Activated CD4-positive, alpha-beta T cell treated with anti-CD3 and anti-CD28 coated beads, Interleukin-10, Interleukin-2, amounts not matched to agents 100 ng/mL and 50 ng/mL, durations not matched to agents 16 hours and 8 hours (primary cell): ENCODE data around the gene CRTC1.

Experiments
- DNase-seq: peaks from one replicate; pipeline ENCODE4 v3.0.0-alpha.2; 2020

The CRTC1 gene

DNA sequence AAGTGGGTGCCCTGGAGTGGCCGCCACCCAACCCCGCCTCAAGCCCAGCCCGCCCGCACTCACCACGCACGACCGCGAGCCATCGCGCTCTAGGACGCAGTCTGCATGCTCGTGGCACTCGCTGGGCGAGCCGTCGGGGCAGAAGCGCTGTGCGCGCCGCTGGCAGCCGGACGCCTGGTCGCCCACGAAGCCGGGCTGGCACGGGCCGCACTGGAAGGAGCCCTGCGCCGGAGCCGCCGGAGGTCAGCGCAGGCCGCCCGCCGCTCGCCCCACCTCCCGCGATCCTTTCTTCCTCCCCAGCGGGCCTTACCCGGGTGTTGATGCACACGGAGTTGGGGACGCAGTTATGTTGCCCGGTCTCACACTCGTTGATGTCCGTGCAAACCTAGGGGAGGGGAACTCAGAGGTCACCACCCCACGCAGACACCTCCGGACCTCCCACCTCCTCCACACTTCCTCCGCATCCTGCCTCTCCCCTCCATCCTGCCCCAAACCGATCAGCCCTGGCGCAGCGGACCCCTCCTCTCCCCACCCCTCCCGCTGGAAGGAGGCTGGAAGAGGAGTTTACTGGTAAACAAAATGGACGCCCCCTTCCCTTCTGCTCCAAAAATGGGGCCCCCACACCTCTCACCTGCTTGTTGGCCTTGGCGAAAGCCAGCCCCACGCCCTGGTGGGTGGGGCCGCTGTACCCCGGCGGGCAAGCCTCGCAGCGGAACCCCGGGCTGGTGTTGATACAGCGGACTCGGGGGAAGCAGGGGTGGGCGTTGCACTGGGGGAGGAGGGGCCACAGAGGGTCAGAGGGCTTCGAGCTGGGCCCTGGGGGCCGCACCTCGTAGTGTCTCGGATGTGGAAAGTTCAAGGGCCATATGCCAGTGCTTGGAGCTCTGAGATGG lies 105.3 kb downstream of the CRTC1 start:
- no peak for DNase-seq

DNA sequence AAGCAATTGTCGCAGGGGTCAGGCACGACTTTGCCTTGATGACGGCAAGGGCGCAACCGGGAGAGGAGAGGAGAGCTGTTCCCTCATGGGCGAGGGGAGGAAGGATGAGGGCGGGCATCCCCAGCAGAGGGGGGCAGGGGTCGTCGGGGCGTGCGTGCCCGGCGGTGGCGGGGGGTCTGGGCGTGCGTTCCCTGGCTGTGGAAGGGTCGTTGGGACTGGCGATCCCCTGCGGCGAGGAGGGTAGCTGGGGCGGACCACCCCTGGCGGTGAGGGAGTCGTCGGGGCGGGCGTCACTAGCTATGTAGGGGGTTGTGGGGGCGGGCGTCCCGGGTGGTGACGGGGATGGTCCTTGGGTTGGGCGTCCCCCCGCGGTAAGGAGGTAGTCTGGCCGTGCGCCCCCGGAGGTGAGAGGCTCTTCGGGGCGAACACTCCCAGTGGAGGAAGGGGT lies 106.0 kb downstream of the CRTC1 start:
- no peak for DNase-seq

DNA sequence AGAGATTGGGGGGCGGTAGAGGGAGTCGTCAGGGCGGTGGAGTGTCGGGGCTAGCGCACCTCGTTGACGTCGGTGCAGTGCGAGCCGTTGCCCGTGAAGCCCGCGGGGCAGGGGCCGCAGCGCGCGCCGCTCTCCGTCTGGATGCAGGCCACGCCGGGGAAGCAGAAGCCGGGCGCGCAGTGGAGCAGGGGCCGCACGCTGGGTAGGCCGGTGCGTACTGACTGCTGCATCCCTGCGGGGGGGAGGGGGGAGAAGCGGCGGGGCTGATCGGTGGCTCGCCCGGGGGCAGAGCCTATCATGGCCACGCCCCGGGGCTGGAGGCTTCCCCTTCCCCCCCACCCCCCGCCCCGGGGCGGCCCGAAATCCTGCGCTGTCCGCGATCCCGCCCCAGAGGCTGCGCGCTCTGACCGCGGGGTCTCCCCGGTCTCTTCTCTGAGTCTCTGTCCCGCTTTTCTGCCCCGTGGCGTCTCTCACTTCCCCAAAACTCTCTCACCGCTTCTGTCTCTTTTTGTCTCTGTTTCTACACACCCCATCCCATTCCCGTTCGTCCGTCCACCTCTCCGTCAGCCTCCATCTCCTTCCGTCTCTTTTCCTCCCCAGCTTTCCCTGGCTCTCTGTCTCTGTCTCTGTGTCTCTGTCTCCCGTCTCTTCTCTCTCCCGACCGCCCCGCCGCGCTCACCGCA lies 106.5 kb downstream of the CRTC1 start:
- DNase-seq = no peak

DNA sequence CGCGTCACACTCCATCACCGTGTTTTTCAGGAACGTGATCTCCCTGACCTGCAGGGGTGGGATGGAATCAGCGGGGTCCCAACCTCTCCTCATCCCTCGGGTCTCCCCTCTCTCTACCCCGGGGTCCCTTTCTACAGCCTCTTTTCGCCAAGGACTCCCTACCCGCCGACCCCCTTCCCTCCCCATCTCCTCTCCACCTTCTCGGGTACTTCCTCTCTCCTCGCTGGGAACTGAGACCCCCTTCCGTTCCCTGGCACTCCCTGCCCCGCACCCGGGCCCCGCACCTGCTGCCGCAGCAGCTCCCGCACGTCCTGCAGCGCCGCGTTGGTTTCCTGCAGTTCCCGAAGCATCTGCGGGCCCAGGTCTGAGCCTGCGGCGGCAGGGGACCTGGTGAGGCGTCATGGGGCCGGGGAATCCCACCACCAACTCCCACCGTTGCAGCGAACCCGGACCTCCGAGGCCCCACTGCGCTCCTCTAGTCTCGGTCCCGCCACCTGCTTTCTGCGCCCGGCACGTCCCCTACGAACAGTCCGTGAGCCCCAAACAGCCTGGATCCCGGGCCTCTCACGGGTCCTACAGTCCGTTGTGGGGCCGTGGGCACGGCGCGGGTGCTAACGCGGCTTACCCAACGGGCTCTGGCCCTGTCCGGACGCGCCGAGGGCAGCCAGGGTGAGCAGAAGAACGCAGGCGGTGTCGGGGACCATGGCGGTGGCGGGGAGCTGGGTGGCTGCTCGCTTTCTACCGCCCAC lies 107.3 kb downstream of the CRTC1 start, which contains the start of gene COMP:
COMP (minus strand) TSS at position 740 of the 749 bp plus-strand sequence; CDS start at position 704, 36 bp downstream.
- DNase-seq = no peak

DNA sequence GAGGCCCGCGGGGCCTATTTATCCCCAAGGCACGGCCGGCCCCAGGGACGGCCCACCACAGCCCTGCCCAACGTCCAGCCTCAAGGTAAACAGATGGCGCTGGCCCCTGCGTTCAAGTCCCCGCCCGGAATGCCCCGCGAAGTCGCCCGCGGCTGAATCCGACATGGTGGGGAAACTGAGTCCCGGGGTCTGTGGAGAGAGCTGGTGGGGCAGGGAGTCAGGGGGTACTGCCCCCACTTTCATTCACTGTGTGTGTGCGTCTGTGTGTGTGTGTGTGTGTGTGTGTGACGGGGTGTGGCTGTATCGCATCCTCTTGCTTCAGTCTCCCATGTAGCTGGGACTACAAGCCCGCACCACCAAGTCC lies 107.8 kb downstream of the CRTC1 start:
- no peak for DNase-seq

DNA sequence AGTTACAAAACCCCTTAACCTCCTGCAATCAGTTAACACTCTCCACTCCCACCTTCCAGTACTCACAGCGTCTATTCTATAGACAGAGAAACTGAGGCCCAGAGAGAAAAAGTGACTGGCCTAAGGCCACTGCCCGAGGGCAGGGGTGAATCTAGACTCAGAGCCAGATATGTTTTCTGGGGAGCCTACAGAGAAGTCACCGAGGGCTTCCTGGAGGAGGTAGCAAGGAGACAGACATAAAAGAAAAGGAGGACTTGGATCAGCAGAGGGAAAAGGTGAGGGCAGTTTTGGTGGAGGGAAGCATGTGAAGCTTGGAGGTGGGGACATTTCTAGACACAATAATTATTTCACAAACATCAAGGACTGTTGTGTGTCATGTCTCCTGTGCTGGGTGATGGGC lies 109.2 kb downstream of the CRTC1 start:
- DNase-seq = no peak

DNA sequence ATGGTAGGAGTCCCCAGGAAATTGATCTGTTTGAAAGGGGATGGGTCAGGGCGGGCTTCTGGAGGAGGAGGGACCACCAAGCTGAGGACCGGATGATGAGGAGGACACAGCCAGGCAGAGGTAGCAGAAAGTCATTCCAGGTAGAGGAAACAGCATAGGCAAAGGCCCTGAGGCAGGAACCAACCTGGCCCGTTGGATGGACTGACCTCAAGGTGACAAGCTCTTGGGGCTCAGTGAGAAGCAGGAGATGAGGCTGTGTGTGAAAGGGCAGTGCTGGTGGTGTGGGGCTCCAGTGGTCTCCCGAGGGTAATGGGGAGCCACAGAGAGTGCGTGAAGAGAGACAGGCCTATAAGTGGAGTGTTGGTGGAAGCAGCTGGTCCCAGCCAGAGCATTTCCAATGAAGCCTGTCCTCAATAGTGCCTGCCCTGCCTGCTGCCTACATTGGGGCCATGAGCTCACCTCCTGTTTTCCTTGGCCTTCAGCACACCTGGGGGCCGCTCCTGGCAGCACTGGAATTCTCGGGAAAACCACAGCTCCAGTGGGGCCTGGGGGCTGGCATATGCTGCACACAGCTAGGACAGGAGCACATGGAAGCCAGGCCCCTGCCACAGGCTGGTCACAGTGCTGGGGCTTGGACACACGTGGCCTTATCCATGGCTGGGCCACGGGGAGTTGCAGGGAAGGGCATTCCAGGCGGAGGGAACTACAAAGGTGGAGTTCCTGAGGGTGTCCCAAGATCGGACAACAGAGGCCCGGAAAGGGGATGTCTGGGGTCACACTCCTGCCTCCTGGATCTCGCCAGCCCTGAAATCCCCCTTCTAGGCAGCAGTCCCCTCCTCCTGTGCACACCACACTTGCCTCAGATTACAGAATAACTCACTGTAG lies 109.9 kb downstream of the CRTC1 start:
- no peak for DNase-seq

DNA sequence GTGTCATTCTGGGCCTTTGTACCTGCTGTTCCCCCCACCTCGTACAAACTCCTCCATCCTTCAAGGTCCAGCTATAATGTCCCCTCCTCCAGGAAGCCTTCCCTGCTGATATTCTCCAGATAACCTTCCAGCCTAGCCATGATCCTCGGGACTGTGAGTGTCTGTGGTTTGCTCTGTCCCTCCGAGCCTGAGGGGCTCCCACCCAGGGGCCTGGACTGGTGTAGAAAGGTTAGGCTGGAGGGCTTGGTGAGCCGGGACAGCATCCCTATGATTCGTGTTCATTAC lies 110.5 kb downstream of the CRTC1 start:
- no peak for DNase-seq

DNA sequence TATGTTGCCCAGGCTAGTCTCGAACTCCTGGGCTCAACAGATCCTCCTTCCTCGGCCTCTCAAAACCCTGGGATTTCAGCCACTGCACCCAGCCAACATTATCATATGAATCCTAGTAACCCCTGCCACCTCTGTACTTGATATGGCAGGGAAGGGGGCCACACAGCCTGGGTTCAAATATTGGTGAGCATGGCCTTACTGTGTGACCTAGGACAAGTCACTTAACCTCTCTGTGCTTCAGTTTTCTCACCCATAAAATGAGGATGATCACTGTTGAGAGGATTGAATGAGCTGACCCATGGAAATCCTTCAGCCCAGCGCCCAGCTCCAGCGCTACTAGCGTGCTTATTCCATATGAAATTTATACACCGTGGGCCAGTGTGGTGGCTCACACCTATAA lies 111.2 kb downstream of the CRTC1 start:
- DNase-seq = no peak

DNA sequence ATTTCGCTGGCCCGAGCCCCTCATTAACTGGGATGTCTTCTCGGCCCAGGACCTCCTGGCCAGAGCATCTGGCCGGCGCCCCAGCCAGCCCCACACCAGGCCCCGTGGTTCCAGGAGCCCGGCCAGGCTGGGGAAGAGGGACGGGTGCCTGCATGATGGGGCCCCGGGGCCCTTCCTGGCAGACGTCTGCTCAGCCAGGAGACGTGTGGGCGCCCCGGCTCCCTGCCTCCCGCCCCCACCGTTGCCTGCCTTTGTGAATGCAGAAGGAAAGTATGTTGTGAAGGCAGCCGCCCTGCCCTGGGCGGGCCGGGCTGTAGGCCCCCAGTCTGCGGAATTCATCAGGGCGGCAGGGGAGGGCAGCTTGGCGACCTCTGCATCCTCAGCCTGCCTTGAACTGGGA lies 112.1 kb downstream of the CRTC1 start:
- no peak for DNase-seq

DNA sequence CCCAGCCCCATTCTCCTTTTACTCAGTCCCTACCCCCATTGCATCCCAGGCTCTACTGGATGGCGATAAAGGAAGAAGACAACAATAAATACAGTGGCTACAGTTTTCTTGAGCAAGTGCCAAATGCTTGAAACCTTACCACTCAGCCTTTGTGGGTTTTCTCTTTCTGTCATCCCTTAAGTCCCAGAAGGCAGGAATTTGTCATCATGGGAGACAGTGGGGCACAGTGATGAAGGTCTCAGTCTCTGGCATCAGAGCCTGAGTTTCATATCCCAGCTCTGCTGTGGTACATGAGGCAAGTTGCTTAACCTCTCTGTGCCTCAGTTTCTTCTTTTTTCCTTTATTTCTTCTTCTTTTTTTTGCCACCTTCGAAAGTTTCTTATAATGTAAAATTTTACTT lies 112.8 kb downstream of the CRTC1 start:
- no peak for DNase-seq

DNA sequence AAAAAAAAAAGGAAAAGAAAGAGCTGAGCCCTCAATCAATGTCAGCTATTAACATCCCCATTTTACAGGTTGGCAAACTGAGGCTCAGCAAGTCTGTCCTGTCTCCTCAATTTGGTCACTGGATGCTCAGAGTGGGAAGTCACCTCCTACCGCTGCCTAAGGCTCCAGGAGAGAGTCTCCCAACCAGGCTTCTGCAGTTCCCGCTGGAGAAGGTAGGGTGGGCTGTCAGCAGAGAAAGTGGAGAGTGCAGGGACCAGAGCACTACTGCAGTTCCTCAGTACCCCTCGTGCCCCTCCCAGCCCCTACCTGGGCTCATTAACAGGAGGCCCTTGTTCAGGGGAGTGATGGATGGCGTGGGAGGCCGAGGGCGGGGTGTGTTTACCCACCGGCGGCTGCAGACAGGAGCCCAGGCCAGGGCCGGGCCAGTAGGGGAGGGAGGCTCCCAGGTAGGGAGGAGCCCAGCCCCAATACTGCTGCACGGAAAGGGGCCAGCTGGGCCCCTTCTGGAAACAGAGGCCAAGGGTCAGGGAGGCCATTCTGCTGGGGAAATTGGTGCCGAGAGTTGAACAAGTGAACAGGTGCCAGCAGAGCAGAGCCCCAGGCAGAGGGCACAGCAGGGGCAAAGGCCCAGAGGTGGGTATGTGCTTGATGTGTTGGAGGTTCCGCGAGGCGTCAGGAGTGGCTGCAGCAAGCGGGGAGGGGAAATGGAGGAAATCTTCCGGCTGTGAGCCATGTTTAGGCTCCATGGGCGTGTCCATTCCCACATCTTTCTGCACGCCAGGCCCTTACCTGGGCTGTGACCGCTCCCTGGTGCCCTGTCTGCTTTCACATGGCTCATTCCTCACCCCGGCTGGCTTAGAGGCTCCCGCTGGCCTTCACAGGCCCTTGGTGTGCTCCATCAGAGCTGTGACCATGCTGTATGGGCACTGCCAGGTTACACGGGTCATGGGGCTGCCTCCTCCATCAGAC lies 115.2 kb downstream of the CRTC1 start:
- DNase-seq = no peak

DNA sequence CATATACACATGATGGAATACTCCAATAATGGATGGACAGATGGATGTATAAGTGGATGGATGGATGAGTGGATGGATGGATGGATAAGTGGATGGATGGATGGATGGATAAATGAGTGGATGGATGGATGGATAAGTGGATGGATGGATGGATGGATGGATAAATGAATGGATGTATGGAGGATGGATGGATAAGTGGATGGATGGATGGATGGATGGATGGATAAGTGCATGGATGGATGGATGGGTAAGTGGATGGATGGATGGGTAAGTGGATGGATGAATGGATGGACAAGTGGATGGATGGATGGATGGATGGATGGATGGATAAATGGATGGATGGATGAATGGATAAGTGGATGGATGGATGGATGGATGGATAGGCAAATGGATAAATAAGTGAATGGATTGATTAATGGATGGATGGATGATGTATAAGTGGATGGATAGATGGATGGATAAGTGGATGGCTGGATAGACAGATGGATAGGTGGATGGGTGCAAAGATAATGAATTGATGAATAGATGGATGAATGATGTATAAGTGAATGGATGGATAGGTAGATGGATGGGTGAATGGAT lies 116.0 kb downstream of the CRTC1 start:
- no peak for DNase-seq

DNA sequence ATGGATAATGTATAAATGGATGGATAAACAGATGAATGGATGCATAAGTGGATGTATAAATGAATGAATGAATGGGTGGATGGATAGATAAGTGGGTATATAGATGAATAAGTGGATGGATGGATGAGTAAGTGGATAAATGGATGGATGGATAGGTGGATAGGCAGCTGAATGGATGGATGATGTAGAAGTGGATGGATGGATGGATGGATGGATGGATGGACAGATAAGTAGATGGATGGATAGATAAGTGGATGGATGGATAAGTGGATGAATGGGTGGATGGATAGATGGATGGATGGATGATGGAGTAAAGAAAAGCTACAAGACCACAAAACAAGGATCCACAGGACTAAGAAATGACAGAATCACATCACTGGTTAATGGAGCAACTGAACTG lies 116.6 kb downstream of the CRTC1 start:
- DNase-seq = no peak

DNA sequence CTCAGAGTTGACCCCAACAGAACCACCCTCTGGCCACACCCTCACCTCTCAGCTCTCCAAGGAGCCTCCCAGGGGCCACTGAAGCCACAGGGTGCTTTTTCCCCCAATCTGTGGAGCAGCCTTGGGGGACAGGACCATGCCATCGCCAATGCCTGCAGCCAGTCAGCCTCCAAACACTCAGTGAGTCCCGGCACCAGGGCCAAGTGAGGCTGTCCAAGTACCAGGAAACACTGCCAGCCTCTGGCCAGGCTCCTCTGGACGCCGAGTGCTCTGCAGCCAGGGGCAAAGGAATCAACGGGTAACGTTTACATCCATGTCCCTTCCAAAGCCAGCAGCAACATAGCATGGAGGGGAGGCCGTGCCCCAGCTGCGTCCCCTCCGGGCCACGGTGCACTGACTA lies 117.2 kb downstream of the CRTC1 start:
- no peak for DNase-seq

DNA sequence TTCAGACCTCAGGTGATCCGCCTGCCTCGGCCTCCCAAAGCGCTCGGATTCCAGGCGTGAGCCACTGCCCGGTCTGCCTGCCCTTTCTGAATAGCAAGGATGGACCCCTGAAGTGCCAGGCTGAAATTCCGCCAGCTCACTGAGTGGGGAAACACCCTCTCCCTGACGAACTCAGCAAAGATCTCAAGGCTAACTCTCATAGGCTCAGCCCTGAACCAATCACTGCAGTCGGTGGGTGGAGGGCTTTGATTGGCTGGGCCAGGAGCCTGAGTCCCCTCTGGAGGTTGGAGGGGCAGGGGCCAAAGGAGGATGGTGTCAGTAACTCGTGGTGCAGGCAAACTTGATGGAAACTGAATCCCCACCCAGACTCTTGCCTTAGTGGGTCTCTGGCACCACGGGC lies 118.9 kb downstream of the CRTC1 start:
- no peak for DNase-seq

DNA sequence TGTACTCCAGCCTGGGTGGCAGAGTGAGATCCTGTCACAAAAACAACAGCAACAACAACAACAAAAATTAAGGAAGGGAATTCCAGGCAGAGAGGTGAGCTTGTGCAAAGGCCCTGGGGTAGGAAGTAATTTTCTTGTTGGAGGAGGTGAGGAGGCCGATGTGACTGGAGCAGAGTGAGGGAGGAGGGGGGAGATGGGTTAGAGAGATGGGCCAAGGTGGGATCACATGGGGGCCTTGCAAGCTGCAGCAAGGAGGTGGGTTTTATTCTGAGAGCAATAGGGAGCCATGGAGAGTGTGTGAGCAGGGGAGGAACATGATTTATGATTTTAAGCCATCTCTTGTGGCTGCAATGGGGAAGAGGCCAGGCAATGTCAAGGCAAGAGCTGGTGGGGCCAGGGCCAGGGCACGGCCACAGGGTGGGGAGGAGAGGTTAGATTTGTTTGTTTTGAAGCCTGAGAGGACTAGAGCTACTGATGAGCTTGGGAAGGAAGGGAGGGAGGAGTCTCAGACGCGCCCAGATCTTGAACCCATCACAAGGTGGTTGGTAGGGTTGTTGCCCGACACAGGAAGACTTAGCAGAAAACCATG lies 120.2 kb downstream of the CRTC1 start:
- no peak for DNase-seq

DNA sequence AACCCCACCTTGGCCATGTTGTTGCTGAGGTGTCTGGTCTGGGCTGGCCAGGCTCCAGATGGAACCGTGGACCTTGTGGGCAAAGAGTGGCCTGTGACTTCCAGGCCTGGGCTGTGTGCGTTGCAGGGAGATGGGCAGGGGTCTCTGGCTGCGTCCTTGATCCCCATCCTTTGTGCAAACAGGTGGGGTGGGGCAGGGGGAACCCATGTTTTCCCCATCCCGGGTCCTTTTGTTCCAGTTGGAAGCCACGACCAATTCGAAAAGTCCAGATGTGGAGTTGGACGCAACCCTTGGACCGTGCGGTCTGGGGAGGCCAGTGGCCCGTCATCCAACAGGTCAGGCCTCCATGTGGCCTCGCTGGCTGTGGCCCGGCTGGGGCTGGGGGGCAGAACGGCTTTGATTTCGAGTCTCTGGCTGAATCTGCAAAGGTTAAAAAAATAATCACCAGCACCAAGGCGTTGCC lies 120.7 kb downstream of the CRTC1 start:
- no peak for DNase-seq

DNA sequence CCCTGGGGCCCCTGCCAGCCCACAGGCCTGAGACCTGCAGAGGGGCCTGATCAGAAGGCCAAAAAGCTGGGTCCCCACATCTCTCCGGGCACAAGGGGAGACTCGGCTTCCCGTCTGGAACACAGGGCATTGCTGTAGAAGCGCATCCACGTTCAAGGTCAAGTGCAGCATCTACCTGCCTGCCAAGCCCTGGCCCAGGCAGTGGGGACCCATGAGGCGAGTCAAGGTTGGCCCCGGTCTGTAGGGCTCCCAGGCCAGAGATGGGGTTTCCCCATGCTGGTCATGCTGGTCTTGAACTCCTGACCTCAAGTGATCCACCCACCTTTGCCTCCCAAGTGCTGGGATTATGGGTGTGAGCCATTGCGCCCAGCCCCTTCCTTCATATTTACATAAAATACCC lies 121.2 kb downstream of the CRTC1 start:
- no peak for DNase-seq

DNA sequence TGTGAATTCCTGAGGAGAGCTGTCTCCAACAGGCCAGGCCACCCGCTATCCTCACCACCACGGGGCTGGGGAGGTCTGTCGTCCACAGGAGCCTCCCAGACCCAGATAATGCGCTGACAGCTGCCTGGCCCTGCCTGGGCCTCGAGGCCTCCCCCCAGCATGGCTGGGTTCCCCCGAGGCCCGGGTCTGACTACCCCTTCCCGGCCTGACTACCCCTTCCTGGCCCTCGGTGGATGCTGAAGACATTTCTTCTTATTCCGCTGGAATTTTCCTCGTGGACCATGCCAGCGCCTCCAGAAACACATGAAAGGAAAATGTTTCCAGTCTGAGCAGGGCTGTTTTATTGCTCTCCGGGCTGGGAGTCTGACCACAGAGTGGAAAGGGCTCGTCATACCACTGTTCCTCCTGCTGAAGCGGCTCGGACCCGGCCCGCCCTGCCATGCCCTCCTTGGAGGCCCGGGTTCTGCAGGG lies 124.4 kb downstream of the CRTC1 start:
- DNase-seq = no peak
